ENCODE data around the gene FIGNL2. TPM values are rescaled to one million over a fixed set of nuclear protein-coding genes. Genes with fewer than 3 reads are reported as not detected.
A peak's percentile ranks its signal among the peaks of the same experiment; 100 is the strongest.
"Not testable (repeated sequence)": the region's sequence is repeated elsewhere in the genome, so short reads cannot be mapped to it uniquely, and the experiment has no call there.

The FIGNL2 gene
- total RNA-seq, 8 experiments from 2014 or later, result 0.46 to 25.3 (median 2.1) TPM

DNA sequence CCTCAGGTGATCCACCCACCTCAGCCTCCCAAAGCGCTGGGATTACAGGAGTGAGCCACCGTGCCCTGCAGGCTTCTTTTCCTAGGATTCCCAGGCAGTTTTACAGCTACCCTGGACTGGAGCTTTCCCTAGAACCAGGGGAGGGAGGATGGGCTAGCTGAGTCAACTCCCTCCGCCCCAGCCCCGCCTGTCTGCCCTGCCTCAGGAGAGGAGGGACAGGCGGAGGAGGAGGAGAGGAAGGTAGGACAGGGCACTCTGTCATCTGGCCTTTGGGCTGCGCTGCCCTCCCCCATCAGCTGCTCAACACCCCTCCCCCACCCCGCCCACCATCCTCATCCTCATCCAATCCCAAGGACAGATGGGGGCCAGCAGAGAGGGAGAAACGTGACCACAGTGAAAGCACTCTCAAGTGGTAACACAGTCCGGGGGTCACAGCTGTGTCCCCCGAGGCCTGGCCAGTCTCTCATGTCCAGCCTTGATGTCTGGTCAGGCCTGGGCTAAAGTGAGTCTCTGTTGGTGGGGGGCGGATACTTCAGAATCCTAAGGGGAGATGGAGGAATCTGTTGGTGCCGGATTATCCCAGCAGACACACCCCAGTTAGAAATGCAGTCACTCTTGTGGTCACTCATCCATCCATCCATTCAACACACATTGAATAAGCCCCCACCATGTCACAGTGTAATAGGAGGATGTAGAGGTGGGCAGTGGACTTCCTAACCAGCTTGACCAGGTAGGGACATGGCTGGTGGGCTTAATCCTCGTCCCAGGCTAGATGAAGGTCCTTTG, 12.3 kb downstream of the FIGNL2 start:
- H3K27ac ChIP-seq, result peak overlapping the region; percentile 79 to 81
- in situ Hi-C loops (cut with MboI; ENCODE audit: low pct_unique_long_range_greater_than_20kb in 2 of 9, low sequenced_read_pairs in 9 of 9, unreplicated experiment in 9 of 9), result no loop called here
- 0 to 100% (median 65%) methylated on average over 1 to 2 of the region's 13 CpGs; no CpG with 5 or more reads in 6 of the 10 experiments for WGBS, 10 experiments
- H3K4me1 ChIP-seq (replicated peaks in 1 of 2), result peaks cover 56 to 67% of the 10 kb centered on the region in 2 donors
- no peak overlapping the region for H3K4me3 ChIP-seq
- peak; percentile 49 to 96 (median 68) for ATAC-seq (replicated peaks in 6 of 8)

DNA sequence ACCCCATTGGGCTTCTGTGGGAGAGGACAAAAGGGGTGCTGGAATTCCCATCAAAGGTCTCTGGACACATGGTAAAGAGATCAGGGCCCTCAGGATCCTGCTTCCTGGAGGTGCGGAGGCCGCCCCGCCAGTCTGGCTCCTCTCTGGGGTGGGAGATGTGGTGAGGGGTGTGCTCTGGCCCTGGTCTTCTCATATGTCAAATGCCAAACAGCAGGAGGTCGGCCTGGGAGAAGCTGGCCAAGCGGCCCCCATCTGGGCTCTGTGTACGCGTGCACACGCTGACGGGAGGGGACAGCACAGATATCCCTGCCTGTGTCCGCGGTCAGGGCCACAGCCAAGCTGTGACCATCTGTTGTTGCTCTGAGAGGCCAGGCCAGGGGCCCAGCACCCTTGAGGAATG, 14.1 kb downstream of the FIGNL2 start:
- Histone ChIP-seq H3K4me1 (replicated peaks in 1 of 2) (peaks cover 51 to 59% of the 10 kb centered on the region in 2 donors), H3K27ac (no peak overlapping the region), H3K4me3 (no peak overlapping the region)
- ATAC-seq (replicated peaks in 6 of 8), result no peak
- in situ Hi-C loops (cut with MboI; ENCODE audit: low pct_unique_long_range_greater_than_20kb in 2 of 9, low sequenced_read_pairs in 9 of 9, unreplicated experiment in 9 of 9), result no loop called here
- WGBS, 10 experiments, result 73 to 100% methylated on average over 2 to 3 of the region's 11 CpGs; no CpG with 5 or more reads in 8 of the 10 experiments

GRCh38 chr12:51833448-51834227, 14.9 kb downstream of the FIGNL2 start:
- WGBS, 10 experiments, result 47 to 90% (median 64%) methylated on average over 4 to 9 of the region's 12 CpGs; no CpG with 5 or more reads in 1 of the 10 experiments
- in situ Hi-C loops (cut with MboI; ENCODE audit: low pct_unique_long_range_greater_than_20kb in 2 of 9, low sequenced_read_pairs in 9 of 9, unreplicated experiment in 9 of 9), result no loop called here
- no peak overlapping the region for H3K4me3 ChIP-seq
- H3K4me1 ChIP-seq (replicated peaks in 1 of 2), result peaks cover 49 to 57% of the 10 kb centered on the region in 2 donors
- no peak for ATAC-seq (replicated peaks in 6 of 8)
- H3K27ac ChIP-seq, result no peak overlapping the region

GRCh38 chr12:51832354-51833107, 16.0 kb downstream of the FIGNL2 start:
- WGBS, 10 experiments, result 20 to 93% (median 46%) methylated on average over 1 to 9 of the region's 10 CpGs; no CpG with 5 or more reads in 1 of the 10 experiments
- H3K4me1 ChIP-seq (replicated peaks in 1 of 2), result peaks cover 49 to 57% of the 10 kb centered on the region in 2 donors
- H3K27ac ChIP-seq, result no peak overlapping the region
- in situ Hi-C loops (cut with MboI; ENCODE audit: low pct_unique_long_range_greater_than_20kb in 2 of 9, low sequenced_read_pairs in 9 of 9, unreplicated experiment in 9 of 9), result no loop called here
- no peak overlapping the region for H3K4me3 ChIP-seq
- ATAC-seq (replicated peaks in 6 of 8), result no peak

- ATAC-seq (replicated peaks in 6 of 8); H3K27ac ChIP-seq; H3K4me3 ChIP-seq; in situ Hi-C loops (cut with MboI; ENCODE audit: low pct_unique_long_range_greater_than_20kb in 2 of 9, low sequenced_read_pairs in 9 of 9, unreplicated experiment in 9 of 9): not testable (repeated sequence)
- WGBS, 10 experiments, result 17 to 100% (median 63%) methylated on average over 1 to 5 of the region's 5 CpGs; no CpG with 5 or more reads in 4 of the 10 experiments
- peaks cover 42 to 56% of the 10 kb centered on the region in 2 donors for H3K4me1 ChIP-seq (replicated peaks in 1 of 2)
Observed at GRCh38 chr12:51831817-51832216, 16.7 kb downstream of the FIGNL2 start.

- in situ Hi-C loops (cut with MboI; ENCODE audit: low pct_unique_long_range_greater_than_20kb in 2 of 9, low sequenced_read_pairs in 9 of 9, unreplicated experiment in 9 of 9), result loop anchor here in 1 of 9 experiments (10.0 kb wide), 1 partner anchor 405 kb away; the partner anchor contains the start of gene SLC4A8
- H3K4me3 ChIP-seq, result no peak overlapping the region
- no peak for ATAC-seq (replicated peaks in 6 of 8)
- 0 to 100% (median 44%) methylated on average over 1 of the region's 1 CpG; no CpG with 5 or more reads in 3 of the 10 experiments for WGBS, 10 experiments
- H3K27ac ChIP-seq, result peak overlapping the region; percentile 16 to 43
- peaks cover 26 to 39% of the 10 kb centered on the region in 2 donors for H3K4me1 ChIP-seq (replicated peaks in 1 of 2)
Observed at GRCh38 chr12:51829641-51830040, 18.9 kb downstream of the FIGNL2 start.

GRCh38 chr12:51829011-51829481, 19.5 kb downstream of the FIGNL2 start:
- 0% methylated on average over 1 of the region's 5 CpGs; no CpG with 5 or more reads in 9 of the 10 experiments for WGBS, 10 experiments
- in situ Hi-C loops (cut with MboI; ENCODE audit: low pct_unique_long_range_greater_than_20kb in 2 of 9, low sequenced_read_pairs in 9 of 9, unreplicated experiment in 9 of 9), result loop anchor here in 1 of 9 experiments (10.0 kb wide), 1 partner anchor 404 kb away; the partner anchor contains the start of gene SLC4A8
- Histone ChIP-seq H3K4me3 (no peak overlapping the region), H3K27ac (peak overlapping the region; percentile 41 to 43), H3K4me1 (replicated peaks in 1 of 2) (peaks cover 27 to 36% of the 10 kb centered on the region in 2 donors)
- peak in 5 of 8 experiments; percentile 89 to 92 (median 90) for ATAC-seq (replicated peaks in 6 of 8)

DNA sequence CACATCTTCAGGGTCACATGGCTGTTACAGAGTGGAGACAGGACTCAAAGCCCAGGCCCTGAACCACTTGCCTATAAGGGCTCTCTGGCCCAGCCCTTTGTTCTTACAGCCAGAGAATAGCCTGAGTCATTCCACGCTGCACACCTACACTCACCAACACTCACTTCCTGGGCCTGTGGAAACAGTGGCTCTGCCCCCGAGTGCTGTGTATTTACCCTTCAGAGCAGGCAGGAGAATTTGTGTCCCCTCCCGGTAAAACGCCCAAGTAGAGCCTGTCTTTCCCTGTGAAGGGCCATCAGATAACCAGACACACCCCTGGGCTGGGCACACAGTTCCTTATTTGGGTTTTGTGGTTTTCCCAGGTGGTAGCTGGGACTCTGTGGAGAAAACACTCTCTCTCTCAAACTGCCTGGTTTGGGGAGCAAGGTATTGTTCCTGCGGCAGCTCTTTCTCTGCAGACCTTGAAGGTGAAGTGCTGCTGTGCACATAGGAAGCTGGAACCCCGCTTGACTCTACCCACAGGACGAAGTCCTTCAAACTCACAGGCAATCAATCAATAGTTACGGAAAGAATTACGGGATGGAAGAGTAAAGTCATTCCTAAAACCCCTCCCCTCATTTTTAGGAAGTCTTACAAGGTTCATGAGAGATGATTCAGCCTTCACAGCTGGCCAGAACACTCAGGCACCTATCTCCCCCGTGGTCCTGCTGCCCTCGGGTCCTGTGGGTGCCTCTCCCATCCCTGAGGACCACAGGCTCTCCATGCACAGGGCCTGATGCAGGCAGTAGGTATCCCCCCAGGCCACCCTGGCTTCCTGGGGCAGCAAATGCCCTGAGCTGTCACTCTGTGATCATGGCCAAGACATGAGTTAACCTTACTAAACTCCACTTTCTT, 20.3 kb downstream of the FIGNL2 start:
- whole genome bisulfite sequencing, 10 experiments, result 56 to 90% (median 74%) methylated on average over 2 to 8 of the region's 11 CpGs; no CpG with 5 or more reads in 3 of the 10 experiments
- H3K4me3 ChIP-seq, result no peak overlapping the region
- peak; percentile 23 to 76 (median 57) for ATAC-seq (replicated peaks in 6 of 8)
- in situ Hi-C loops (cut with MboI; ENCODE audit: low pct_unique_long_range_greater_than_20kb in 2 of 9, low sequenced_read_pairs in 9 of 9, unreplicated experiment in 9 of 9), result loop anchor here in 1 of 9 experiments (10.0 kb wide), 1 partner anchor 403 kb away; the partner anchor contains the start of gene SLC4A8
- peak overlapping the region; percentile 38 to 41 for H3K27ac ChIP-seq
- peaks cover 31 to 36% of the 10 kb centered on the region in 2 donors for H3K4me1 ChIP-seq (replicated peaks in 1 of 2)

GRCh38 chr12:51826881-51827280, 21.6 kb downstream of the FIGNL2 start:
- Histone ChIP-seq H3K4me3 (no peak overlapping the region), H3K27ac (no peak overlapping the region), H3K4me1 (replicated peaks in 1 of 2) (peaks cover 31 to 36% of the 10 kb centered on the region in 2 donors)
- in situ Hi-C loops (cut with MboI; ENCODE audit: low pct_unique_long_range_greater_than_20kb in 2 of 9, low sequenced_read_pairs in 9 of 9, unreplicated experiment in 9 of 9), result loop anchor here in 1 of 9 experiments (10.0 kb wide), 1 partner anchor 402 kb away; the partner anchor contains the start of gene SLC4A8
- ATAC-seq (replicated peaks in 6 of 8), result no peak
- 57 to 100% (median 92%) methylated on average over 2 of the region's 4 CpGs; no CpG with 5 or more reads in 7 of the 10 experiments for WGBS, 10 experiments

DNA sequence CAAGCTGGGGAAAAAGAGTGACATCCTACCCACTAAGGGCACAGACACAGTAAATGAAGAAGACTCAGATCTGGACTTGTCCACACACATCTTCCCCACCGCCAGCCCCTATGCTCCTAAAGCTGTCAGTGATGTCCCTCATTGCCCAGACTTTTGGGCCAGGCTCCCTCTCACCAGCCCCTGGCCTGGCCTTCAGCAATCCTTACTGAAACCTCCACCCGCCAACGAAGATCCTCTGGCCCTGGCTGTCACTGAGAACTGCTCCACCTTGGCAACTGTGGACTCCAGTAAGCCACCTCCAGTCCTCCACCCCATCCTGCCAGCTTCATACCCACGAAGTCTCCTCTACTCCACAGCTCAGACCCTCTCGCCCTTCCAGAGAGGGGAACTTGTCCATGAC, 23.3 kb downstream of the FIGNL2 start:
- 83 to 100% (median 100%) methylated on average over 1 to 2 of the region's 5 CpGs; no CpG with 5 or more reads in 6 of the 10 experiments for WGBS, 10 experiments
- Histone ChIP-seq H3K4me1 (replicated peaks in 1 of 2) (peaks cover 26 to 27% of the 10 kb centered on the region in 2 donors), H3K27ac (no peak overlapping the region), H3K4me3 (no peak overlapping the region)
- ATAC-seq (replicated peaks in 6 of 8), result no peak
- in situ Hi-C loops (cut with MboI; ENCODE audit: low pct_unique_long_range_greater_than_20kb in 2 of 9, low sequenced_read_pairs in 9 of 9, unreplicated experiment in 9 of 9), result loop anchor here in 1 of 9 experiments (10.0 kb wide), 1 partner anchor 400 kb away; the partner anchor contains the start of gene SLC4A8

GRCh38 chr12:51823875-51824565, 24.5 kb downstream of the FIGNL2 start:
- peak; percentile 5 to 64 (median 40) for ATAC-seq (replicated peaks in 6 of 8)
- H3K4me1 ChIP-seq (replicated peaks in 1 of 2), result peaks cover 19 to 21% of the 10 kb centered on the region in 2 donors
- H3K27ac ChIP-seq, result no peak overlapping the region
- 0 to 67% (median 13%) methylated on average over 1 to 4 of the region's 6 CpGs; no CpG with 5 or more reads in 3 of the 10 experiments for WGBS, 10 experiments
- H3K4me3 ChIP-seq, result no peak overlapping the region
- in situ Hi-C loops (cut with MboI; ENCODE audit: low pct_unique_long_range_greater_than_20kb in 2 of 9, low sequenced_read_pairs in 9 of 9, unreplicated experiment in 9 of 9), result loop anchor here in 2 of 9 experiments (10.0 to 25.0 kb wide), 3 partner anchors 287 to 412 kb away; partner anchors contain the start of gene SLC4A8 (in 2 of the 2)

Data from motor neuron (in vitro differentiated cells).